Colon (tissue), 2 donors: Measurements from ENCODE around the gene SGSM1.

Source experiments
- FAIRE-seq: peaks from 2 replicates; lab custom pipeline; 2012; peaks lifted over from hg19 to GRCh38; lab: Jason Lieb, UNC
- donor health status: control.
- donor health status: control.

SGSM1 gene

GRCh38 chr22:24843048-24843447, 37.0 kb downstream of the SGSM1 start:
- FAIRE-seq, result no peak

GRCh38 chr22:24845041-24845898, 39.3 kb downstream of the SGSM1 start:
- FAIRE-seq, result no peak

GRCh38 chr22:24847490-24847889, 41.5 kb downstream of the SGSM1 start:
- FAIRE-seq, result no peak

GRCh38 chr22:24848559-24849168, 42.7 kb downstream of the SGSM1 start:
- no peak for FAIRE-seq

- no peak for FAIRE-seq
These were observed 49.8 kb downstream of the SGSM1 start for GRCh38 chr22:24855794-24856193.

- FAIRE-seq, result no peak
These were observed 51.6 kb downstream of the SGSM1 start for GRCh38 chr22:24857576-24857975.

- no peak for FAIRE-seq
These were observed 53.6 kb downstream of the SGSM1 start for GRCh38 chr22:24859587-24859986.

GRCh38 chr22:24865508-24865907, 59.5 kb downstream of the SGSM1 start:
- no peak for FAIRE-seq

GRCh38 chr22:24867323-24868022, 61.5 kb downstream of the SGSM1 start:
- no peak for FAIRE-seq

GRCh38 chr22:24868979-24869378, 63.0 kb downstream of the SGSM1 start:
- FAIRE-seq, result no peak

- FAIRE-seq, result no peak
These were observed 65.7 kb downstream of the SGSM1 start for GRCh38 chr22:24871611-24872205.

GRCh38 chr22:24873226-24873625, 67.2 kb downstream of the SGSM1 start:
- FAIRE-seq, result no peak

GRCh38 chr22:24875862-24876506, 70.0 kb downstream of the SGSM1 start:
- no peak for FAIRE-seq

GRCh38 chr22:24876700-24877099, 70.7 kb downstream of the SGSM1 start:
- FAIRE-seq, result no peak

- no peak for FAIRE-seq
These were observed 73.0 kb downstream of the SGSM1 start for GRCh38 chr22:24878969-24879368.

GRCh38 chr22:24883432-24883831, 77.4 kb downstream of the SGSM1 start:
- no peak for FAIRE-seq

- FAIRE-seq, result no peak
These were observed 81.2 kb downstream of the SGSM1 start for GRCh38 chr22:24887260-24887659.

- no peak for FAIRE-seq
These were observed 87.5 kb downstream of the SGSM1 start for GRCh38 chr22:24893341-24894070.

- FAIRE-seq, result no peak
These were observed 88.4 kb downstream of the SGSM1 start for GRCh38 chr22:24894220-24894975.

- FAIRE-seq, result no peak
These were observed 89.0 kb downstream of the SGSM1 start for GRCh38 chr22:24894998-24895397.

GRCh38 chr22:24901448-24901847, 95.4 kb downstream of the SGSM1 start:
- no peak for FAIRE-seq
